ENCODE measurements around the gene SCRN1.

DNA sequence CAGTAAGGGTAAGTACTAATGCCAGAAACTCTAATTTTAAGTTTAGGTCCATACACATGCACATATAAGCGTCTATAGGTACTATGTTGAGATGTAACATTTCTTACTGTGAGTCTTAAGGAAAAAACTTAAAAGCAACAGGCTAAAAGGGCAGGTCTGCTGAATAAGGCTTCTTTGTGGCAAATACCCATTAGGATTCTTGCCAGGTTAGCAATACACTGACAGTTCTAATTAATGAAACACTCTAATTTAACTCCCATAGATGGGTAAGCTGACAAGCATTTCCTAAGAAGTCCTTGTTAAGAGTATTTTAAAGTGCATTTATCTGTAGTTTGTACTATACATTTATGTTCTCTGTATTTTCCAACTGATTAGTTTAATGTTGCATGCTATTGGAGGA is 14.0 kb downstream of the SCRN1 start:
- TF ChIP-seq POLR2A (IDR thresholded peaks at IDR 0.05) (no peak), POLR2AphosphoS5 (IDR thresholded peaks at IDR 0.05) (no peak)
- TF ChIP-seq, protein P1, sequence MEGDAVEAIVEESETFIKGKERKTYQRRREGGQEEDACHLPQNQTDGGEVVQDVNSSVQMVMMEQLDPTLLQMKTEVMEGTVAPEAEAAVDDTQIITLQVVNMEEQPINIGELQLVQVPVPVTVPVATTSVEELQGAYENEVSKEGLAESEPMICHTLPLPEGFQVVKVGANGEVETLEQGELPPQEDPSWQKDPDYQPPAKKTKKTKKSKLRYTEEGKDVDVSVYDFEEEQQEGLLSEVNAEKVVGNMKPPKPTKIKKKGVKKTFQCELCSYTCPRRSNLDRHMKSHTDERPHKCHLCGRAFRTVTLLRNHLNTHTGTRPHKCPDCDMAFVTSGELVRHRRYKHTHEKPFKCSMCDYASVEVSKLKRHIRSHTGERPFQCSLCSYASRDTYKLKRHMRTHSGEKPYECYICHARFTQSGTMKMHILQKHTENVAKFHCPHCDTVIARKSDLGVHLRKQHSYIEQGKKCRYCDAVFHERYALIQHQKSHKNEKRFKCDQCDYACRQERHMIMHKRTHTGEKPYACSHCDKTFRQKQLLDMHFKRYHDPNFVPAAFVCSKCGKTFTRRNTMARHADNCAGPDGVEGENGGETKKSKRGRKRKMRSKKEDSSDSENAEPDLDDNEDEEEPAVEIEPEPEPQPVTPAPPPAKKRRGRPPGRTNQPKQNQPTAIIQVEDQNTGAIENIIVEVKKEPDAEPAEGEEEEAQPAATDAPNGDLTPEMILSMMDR (IDR thresholded peaks at IDR 0.05): no peak

Data from prostate gland (tissue), 2 donors.